ENCODE data around the gene FAM227A. TPM values are rescaled to one million over a fixed set of nuclear protein-coding genes. Genes with fewer than 3 reads are reported as not detected.

FAM227A gene
- polyA plus RNA-seq, 3 donors: not detected

DNA sequence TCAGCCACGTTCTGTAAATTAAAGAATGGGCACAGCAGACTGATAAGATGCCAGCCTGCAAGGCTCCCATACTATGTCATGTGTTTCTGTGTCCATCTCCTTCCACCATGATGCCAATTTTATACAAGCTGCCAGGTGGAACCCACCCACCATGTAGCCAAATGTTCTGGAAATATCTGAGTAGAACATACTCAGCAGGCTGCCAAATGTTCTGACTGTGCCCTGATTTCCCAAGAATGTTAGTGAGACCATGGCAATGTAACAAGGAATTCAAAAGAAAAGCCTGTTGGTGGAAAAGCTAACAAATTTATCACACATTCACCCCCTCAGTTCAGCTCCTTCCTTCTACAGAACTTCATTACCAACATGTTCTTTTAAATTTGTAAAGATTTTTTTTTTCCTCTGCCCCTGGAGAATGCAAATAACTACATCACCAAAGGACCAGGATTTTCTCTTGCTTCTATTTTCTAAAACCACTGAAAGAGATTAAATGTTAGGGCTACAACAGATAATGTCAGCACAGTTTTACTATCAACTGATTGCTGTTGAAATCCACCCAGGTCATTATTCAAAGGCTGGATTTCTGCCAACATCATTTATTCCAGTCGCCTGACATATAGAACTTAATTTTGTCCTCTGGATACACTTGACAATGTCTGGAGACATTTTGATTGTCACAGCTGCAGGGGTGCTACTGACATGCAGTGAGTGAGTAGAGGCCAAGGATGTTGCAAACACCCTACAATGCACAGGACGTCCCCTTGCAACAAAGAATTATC lies 89.3 kb downstream of the FAM227A start:
- Histone ChIP-seq H3K27ac (ENCODE audit: low read depth in 1 of 2, low read length in 2 of 2) (no peak overlapping the region), H3K27me3 (ENCODE audit: control insufficient read depth in 2 of 2, insufficient read depth in 2 of 2, low read length in 2 of 2) (peaks cover 72 to 91% of the 10 kb centered on the region in 2 donors), H3K4me3 (replicated peaks in 1 of 3; ENCODE audit: low read depth in 2 of 3, low read length in 3 of 3) (no peak overlapping the region), H3K4me2 (replicated peaks; ENCODE audit: extremely low read depth, low read length, poor library complexity, severe bottlenecking) (no peak overlapping the region), H3K4me1 (ENCODE audit: control insufficient read depth in 1 of 2, insufficient read depth in 2 of 2, low read length in 2 of 2) (peaks cover 25 to 39% of the 10 kb centered on the region in 2 donors), H3K79me2 (ENCODE audit: insufficient read depth, low read length) (no peaks in the 10 kb centered on the region), H4K20me1 (ENCODE audit: insufficient read depth, low read length) (peaks cover 6% of the 10 kb centered on the region), H3K9me3 (replicated peaks in 1 of 2; ENCODE audit: control insufficient read depth in 1 of 2, insufficient read depth in 1 of 2, low read length in 2 of 2) (no peaks in the 10 kb centered on the region), H3K36me3 (replicated peaks in 1 of 2; ENCODE audit: control insufficient read depth in 1 of 2, insufficient read depth in 2 of 2, low read length in 2 of 2) (no peaks in the 10 kb centered on the region), H3K9ac (ENCODE audit: insufficient read depth, low read length, poor library complexity, severe bottlenecking) (no peak overlapping the region), H2AFZ (ENCODE audit: insufficient read depth, low read depth, low read length, poor library complexity, severe bottlenecking) (no peak overlapping the region)
- Mint-ChIP-seq H3K36me3 (peaks cover 0 to 13% of the 10 kb centered on the region in 2 donors), H3K27me3 (ENCODE audit: low read depth in 3 of 3) (peaks cover 86 to 95% (median 90%) of the 10 kb centered on the region in 3 donors), H3K27ac (no peak overlapping the region), H3K4me1 (peaks cover 37% of the 10 kb centered on the region), H3K9me3 (peaks cover 0 to 7% (median 3%) of the 10 kb centered on the region in 7 donors), H3K4me3 (peak overlapping the region in 1 of 2 donors; percentile 93)
- intact Hi-C loops (cut with micrococcal nuclease): loop anchor here (5.0 kb wide), 1 partner anchor 55 kb away; no protein-coding TSS in a partner anchor
- DNase-seq: no peak
- TF ChIP-seq, protein P1, sequence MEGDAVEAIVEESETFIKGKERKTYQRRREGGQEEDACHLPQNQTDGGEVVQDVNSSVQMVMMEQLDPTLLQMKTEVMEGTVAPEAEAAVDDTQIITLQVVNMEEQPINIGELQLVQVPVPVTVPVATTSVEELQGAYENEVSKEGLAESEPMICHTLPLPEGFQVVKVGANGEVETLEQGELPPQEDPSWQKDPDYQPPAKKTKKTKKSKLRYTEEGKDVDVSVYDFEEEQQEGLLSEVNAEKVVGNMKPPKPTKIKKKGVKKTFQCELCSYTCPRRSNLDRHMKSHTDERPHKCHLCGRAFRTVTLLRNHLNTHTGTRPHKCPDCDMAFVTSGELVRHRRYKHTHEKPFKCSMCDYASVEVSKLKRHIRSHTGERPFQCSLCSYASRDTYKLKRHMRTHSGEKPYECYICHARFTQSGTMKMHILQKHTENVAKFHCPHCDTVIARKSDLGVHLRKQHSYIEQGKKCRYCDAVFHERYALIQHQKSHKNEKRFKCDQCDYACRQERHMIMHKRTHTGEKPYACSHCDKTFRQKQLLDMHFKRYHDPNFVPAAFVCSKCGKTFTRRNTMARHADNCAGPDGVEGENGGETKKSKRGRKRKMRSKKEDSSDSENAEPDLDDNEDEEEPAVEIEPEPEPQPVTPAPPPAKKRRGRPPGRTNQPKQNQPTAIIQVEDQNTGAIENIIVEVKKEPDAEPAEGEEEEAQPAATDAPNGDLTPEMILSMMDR (IDR thresholded peaks at IDR 0.05): no peak
- 95% methylated on average over 3 of the region's 3 CpGs for WGBS (ENCODE audit: insufficient coverage)

DNA sequence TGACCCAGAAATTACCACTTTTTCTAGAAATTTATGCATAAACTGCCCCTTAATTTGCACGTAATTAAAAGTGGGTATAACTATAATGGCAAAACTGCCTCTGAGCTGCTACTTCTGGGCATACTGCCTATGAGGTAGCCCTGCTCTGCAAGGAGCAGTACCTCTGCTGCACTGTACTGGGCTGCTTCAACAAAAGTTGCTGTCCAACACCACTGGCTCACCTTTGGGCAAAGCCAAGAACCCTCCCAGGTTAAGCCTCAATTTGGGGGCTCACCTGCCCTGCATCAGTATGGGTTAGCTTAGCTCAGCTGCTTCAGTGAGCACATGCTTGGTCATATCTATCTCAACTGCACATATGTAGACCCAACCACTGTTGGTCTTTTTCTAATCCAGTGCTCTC lies 90.8 kb downstream of the FAM227A start:
- TF ChIP-seq, protein P1 (IDR thresholded peaks at IDR 0.05): no peak
- no CpG with 5 or more reads among the region's 1 CpG for WGBS (ENCODE audit: insufficient coverage)
- peaks cover 0 to 6% (median 3%) of the 10 kb centered on the region in 7 donors for H3K9me3 Mint-ChIP-seq
- H3K4me3 ChIP-seq (replicated peaks in 1 of 3; ENCODE audit: low read depth in 2 of 3, low read length in 3 of 3): no peak overlapping the region
- peaks cover 0 to 8% of the 10 kb centered on the region in 2 donors for H3K36me3 Mint-ChIP-seq
- H3K4me1 ChIP-seq (ENCODE audit: control insufficient read depth in 1 of 2, insufficient read depth in 2 of 2, low read length in 2 of 2): peaks cover 20 to 30% of the 10 kb centered on the region in 2 donors
- H3K27me3 ChIP-seq (ENCODE audit: control insufficient read depth in 2 of 2, insufficient read depth in 2 of 2, low read length in 2 of 2): peaks cover 71 to 95% of the 10 kb centered on the region in 2 donors
- H3K36me3 ChIP-seq (replicated peaks in 1 of 2; ENCODE audit: control insufficient read depth in 1 of 2, insufficient read depth in 2 of 2, low read length in 2 of 2): no peaks in the 10 kb centered on the region
- no peak overlapping the region for H3K4me2 ChIP-seq (replicated peaks; ENCODE audit: extremely low read depth, low read length, poor library complexity, severe bottlenecking)
- peak overlapping the region in 1 of 2 donors; percentile 64 for H3K4me3 Mint-ChIP-seq
- DNase-seq: no peak
- no peak overlapping the region for H3K9ac ChIP-seq (ENCODE audit: insufficient read depth, low read length, poor library complexity, severe bottlenecking)
- no peak overlapping the region for H2AFZ ChIP-seq (ENCODE audit: insufficient read depth, low read depth, low read length, poor library complexity, severe bottlenecking)
- no peaks in the 10 kb centered on the region for H3K79me2 ChIP-seq (ENCODE audit: insufficient read depth, low read length)
- peaks cover 28% of the 10 kb centered on the region for H3K4me1 Mint-ChIP-seq
- peaks cover 6% of the 10 kb centered on the region for H4K20me1 ChIP-seq (ENCODE audit: insufficient read depth, low read length)
- no peaks in the 10 kb centered on the region for H3K9me3 ChIP-seq (replicated peaks in 1 of 2; ENCODE audit: control insufficient read depth in 1 of 2, insufficient read depth in 1 of 2, low read length in 2 of 2)
- H3K27ac ChIP-seq (ENCODE audit: low read depth in 1 of 2, low read length in 2 of 2): no peak overlapping the region
- H3K27me3 Mint-ChIP-seq (ENCODE audit: low read depth in 3 of 3): peaks cover 86 to 95% (median 89%) of the 10 kb centered on the region in 3 donors
- no peak overlapping the region for H3K27ac Mint-ChIP-seq
- intact Hi-C loops (cut with micrococcal nuclease): loop anchor here (5.0 kb wide), 1 partner anchor 53 kb away; no protein-coding TSS in a partner anchor

Data from CD14-positive monocyte (primary cell).